Progenitor cell of endocrine pancreas (in vitro differentiated cells): ENCODE data around the gene VDAC2. TPM values are rescaled to one million over a fixed set of nuclear protein-coding genes. Genes with fewer than 3 reads are reported as not detected.
A peak's percentile ranks its signal among the peaks of the same experiment; 100 is the strongest.

ENCODE experiments used
- DNase-seq: peaks from one replicate; pipeline ENCODE4 v3.0.0; 2021; ENCODE audit warnings: low spot score; ENCODE audit not compliant: unreplicated experiment
- H3K27ac Mint-ChIP-seq: 2 replicates; pipeline ENCODE4 v1.8.0; 2021; ENCODE audit warnings: mild to moderate bottlenecking, moderate library complexity, mixed read lengths
- H3K27me3 Mint-ChIP-seq: 2 replicates; pipeline ENCODE4 v1.8.0; 2021; ENCODE audit warnings: mixed read lengths
- H3K36me3 Mint-ChIP-seq: 2 replicates; pipeline ENCODE4 v1.8.0; 2022; ENCODE audit warnings: mixed read lengths; ENCODE audit not compliant: insufficient read depth
- H3K4me1 Mint-ChIP-seq: 2 replicates; pipeline ENCODE4 v1.8.0; 2021; ENCODE audit warnings: low read depth, mixed read lengths
- H3K4me3 Mint-ChIP-seq: 2 replicates; pipeline ENCODE4 v1.8.0; 2021; ENCODE audit warnings: low read depth, mild to moderate bottlenecking, moderate library complexity, mixed read lengths
- H3K9me3 Mint-ChIP-seq: 2 replicates; pipeline ENCODE4 v1.8.0; 2021; ENCODE audit warnings: low read depth, mixed read lengths
- CTCF ChIP-seq: fragments of 200-600 bp; sonication (generic); IDR thresholded peaks from one replicate; pipeline ENCODE4 v1.5.0; 2021; ENCODE audit warnings: antibody characterized with exemption, mild to moderate bottlenecking; ENCODE audit not compliant: unreplicated experiment
- total RNA-seq: library from RNA; stranded (reverse); gene quantifications from 2 replicates; pipeline ENCODE4 v1.2.1, GENCODE V29; 2021

Gene VDAC2
- total RNA-seq, 1 donor from 2014 or later: 142 TPM

DNA sequence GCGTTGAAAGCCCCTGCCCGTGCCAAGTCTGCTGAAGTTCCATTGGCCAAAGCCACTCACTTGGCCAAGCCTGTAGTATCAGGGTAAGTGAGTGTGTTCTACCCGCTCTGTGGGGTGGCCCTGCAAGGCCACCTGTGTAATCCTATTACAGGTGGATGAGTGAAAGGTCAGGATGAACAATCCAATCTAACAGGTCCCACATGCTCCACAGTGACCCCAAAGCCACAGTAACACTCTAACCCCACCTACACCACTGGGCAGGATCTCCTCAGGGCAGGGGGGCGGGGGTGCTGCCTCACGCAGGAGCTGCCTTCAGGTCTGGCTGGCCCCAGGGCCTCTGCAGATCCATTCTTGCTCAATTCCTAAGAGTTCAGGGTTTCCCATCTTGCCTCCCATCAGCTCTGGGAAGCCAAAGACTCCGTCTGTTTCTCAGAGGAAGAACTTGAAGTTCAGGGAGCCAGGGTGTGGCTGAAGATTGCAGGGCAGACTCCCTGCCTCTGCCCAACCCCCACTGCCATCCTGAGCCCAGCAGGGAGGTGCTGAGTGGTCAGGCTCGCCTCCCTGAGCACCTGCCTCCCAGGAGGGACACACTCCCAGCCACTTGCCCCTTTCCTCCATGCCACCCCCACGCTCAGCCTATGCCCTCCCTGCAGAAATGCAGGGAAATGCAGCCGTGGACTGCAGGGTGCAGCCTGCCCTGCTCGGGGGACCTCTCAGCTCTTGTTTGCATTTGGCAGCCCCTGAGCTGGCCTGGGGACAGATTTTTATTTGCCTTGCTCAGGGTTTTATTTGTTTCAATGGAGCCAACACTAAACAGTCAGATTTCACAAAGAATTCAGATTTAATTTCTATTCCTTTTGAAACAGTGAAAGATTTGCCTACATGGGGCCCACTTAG is 35.0 kb downstream of the VDAC2 start:
- TF ChIP-seq CTCF: no peak
- no peak overlapping the region for H3K4me3 Mint-ChIP-seq

GRCh38 chr10:75246506-75246905 is 35.9 kb downstream of the VDAC2 start:
- no peak for TF ChIP-seq CTCF
- H3K27me3 Mint-ChIP-seq: peaks cover 3% of the 10 kb centered on the region
- no peak overlapping the region for H3K4me3 Mint-ChIP-seq
- no peaks in the 10 kb centered on the region for H3K9me3 Mint-ChIP-seq
- peaks cover 4% of the 10 kb centered on the region for H3K4me1 Mint-ChIP-seq
- no peak for DNase-seq
- H3K36me3 Mint-ChIP-seq: no peaks in the 10 kb centered on the region
- H3K27ac Mint-ChIP-seq: no peak overlapping the region

More for the DNA sequence above, 35.0 kb downstream of the VDAC2 start:
- H3K27me3 Mint-ChIP-seq: peaks cover 3% of the 10 kb centered on the region
- peaks cover 4% of the 10 kb centered on the region for H3K4me1 Mint-ChIP-seq
- H3K36me3 Mint-ChIP-seq: no peaks in the 10 kb centered on the region
- no peak for DNase-seq
- no peaks in the 10 kb centered on the region for H3K9me3 Mint-ChIP-seq
- H3K27ac Mint-ChIP-seq: peak overlapping the region; percentile 29

DNA sequence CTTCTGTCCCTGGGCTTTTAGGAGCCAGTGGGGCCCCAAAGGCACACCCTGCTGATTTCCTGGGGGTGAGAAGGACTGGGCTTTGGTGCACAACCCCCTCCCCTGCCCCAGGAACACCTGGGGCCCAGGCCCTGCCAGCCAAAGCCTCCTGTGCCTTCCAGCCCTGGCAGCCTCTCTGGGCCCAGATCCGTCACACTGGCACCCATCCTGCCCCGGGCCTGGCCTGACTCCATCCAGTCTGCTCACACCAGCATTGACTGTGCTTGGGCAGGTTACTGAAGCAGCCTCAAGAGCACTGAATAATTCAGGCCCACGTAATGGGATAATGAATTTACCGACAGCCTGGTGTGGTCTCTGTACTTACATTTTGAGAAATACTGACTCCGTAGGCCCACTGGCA is 37.2 kb downstream of the VDAC2 start:
- Mint-ChIP-seq H3K4me1 (peaks cover 4% of the 10 kb centered on the region), H3K27me3 (peaks cover 3% of the 10 kb centered on the region), H3K27ac (no peak overlapping the region), H3K36me3 (no peaks in the 10 kb centered on the region), H3K4me3 (no peak overlapping the region), H3K9me3 (peaks cover 3% of the 10 kb centered on the region)
- no peak for TF ChIP-seq CTCF
- DNase-seq: no peak

DNA sequence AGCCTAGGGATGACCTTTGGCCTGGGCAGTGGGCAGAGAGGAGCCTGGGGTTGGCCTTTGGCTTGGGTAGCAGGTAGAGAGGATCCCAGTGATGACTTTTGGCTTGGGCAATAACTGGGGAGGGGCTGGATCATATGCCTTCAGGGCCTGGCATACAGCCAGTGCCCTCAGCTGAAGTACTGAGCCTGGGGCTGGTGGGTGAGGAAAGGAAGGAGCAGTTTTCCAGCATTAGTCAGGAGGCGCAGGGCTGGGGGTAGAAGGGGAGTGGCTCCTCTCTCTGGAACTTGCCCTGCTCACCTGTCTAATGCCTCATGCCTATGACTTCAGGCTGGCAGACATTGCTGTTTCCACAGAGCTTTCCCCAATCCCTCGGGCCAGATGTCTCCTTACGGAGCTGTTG is 40.3 kb downstream of the VDAC2 start:
- H3K4me3 Mint-ChIP-seq: no peak overlapping the region
- no peaks in the 10 kb centered on the region for H3K36me3 Mint-ChIP-seq
- DNase-seq: no peak
- peaks cover 3% of the 10 kb centered on the region for H3K27me3 Mint-ChIP-seq
- peaks cover 19% of the 10 kb centered on the region for H3K9me3 Mint-ChIP-seq
- H3K4me1 Mint-ChIP-seq: peaks cover under 1% of the 10 kb centered on the region
- no peak overlapping the region for H3K27ac Mint-ChIP-seq
- no peak for TF ChIP-seq CTCF

- Mint-ChIP-seq H3K4me1 (no peaks in the 10 kb centered on the region), H3K27ac (no peak overlapping the region), H3K9me3 (peaks cover 19% of the 10 kb centered on the region), H3K27me3 (peaks cover 3% of the 10 kb centered on the region), H3K36me3 (no peaks in the 10 kb centered on the region), H3K4me3 (no peak overlapping the region)
- no peak for DNase-seq
- no peak for TF ChIP-seq CTCF
Observed at GRCh38 chr10:75253281-75254220, 43.0 kb downstream of the VDAC2 start.
